GM12873 (cell line): ENCODE results near the gene KLK8.

Experiments
- TF ChIP-seq, protein P1 (sequence below): IDR thresholded peaks from 2 replicates; pipeline ENCODE4 v1.5.1; 2012; ENCODE audit warnings: low read depth, mild to moderate bottlenecking, moderate library complexity, low read length, control low read depth; ENCODE audit not compliant: insufficient read depth; ENCODE audit errors: missing control alignments

The KLK8 gene

DNA sequence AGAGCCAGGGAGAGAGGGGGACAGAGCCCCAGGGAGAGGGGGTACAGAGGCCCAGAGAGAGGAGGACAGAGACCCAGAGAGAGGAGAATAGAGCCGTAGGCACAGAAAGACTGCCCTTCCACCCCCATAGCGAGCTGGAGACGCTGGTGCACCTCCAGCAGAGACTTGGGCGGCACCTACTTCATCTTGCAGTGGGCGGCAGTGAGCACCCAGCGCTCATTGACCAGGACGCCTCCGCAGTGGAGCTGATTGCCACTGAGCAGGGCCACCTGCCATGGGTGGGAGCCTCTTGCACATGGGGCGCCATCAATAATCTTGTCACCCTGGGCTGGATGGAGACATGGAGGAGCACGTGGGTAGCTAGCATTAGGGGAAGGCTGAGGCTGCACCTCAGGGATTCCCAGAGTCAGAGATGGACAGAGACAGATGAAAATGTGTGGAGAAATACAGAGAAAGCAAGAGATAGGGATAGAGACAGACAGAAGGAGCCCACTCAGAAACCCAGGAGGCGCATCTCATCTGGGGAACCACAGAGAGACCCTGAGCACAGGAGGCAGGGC is 19.7 kb downstream of the KLK8 start:
- TF ChIP-seq, protein P1, sequence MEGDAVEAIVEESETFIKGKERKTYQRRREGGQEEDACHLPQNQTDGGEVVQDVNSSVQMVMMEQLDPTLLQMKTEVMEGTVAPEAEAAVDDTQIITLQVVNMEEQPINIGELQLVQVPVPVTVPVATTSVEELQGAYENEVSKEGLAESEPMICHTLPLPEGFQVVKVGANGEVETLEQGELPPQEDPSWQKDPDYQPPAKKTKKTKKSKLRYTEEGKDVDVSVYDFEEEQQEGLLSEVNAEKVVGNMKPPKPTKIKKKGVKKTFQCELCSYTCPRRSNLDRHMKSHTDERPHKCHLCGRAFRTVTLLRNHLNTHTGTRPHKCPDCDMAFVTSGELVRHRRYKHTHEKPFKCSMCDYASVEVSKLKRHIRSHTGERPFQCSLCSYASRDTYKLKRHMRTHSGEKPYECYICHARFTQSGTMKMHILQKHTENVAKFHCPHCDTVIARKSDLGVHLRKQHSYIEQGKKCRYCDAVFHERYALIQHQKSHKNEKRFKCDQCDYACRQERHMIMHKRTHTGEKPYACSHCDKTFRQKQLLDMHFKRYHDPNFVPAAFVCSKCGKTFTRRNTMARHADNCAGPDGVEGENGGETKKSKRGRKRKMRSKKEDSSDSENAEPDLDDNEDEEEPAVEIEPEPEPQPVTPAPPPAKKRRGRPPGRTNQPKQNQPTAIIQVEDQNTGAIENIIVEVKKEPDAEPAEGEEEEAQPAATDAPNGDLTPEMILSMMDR = no peak

DNA sequence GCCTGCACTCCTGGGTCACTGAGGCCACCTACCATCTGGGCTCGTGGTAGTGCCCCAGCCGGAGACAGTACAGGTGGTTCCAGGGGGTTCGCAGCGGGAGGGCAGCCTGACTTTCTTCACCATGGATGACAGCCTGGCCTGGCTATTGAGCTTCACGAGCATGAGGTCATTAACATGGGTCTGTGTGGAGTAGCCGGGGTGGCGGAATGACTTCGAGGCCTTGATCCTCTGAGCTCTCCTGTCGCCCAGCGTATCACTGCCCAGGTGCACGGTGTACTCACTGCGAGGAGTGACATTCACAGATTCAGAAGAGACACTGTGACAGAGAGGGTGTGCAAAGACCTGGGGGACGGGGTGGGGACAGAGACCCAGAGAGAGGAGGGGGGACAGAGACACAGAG is 21.2 kb downstream of the KLK8 start:
- TF ChIP-seq, protein P1 = no peak

DNA sequence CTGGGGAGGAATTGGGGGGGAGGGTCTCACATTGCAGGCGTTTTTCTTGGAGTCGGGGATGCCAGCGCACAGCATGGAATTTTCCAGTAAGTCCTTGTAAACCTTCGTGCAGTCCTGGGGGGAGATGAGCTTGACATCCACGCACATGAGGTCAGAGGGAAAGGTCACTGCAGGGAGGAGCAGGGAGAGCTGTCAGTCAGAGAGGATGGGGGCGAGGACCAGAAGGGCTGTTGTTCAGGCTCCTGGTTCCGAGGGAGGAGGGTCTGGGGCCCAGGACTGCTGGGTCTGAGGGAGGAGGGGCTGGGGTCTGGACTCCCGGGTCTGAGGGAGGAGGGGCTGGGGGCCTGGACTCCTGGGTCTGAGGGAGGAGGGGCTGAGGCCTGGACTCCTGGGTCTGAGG is 21.6 kb downstream of the KLK8 start:
- TF ChIP-seq, protein P1 = no peak

DNA sequence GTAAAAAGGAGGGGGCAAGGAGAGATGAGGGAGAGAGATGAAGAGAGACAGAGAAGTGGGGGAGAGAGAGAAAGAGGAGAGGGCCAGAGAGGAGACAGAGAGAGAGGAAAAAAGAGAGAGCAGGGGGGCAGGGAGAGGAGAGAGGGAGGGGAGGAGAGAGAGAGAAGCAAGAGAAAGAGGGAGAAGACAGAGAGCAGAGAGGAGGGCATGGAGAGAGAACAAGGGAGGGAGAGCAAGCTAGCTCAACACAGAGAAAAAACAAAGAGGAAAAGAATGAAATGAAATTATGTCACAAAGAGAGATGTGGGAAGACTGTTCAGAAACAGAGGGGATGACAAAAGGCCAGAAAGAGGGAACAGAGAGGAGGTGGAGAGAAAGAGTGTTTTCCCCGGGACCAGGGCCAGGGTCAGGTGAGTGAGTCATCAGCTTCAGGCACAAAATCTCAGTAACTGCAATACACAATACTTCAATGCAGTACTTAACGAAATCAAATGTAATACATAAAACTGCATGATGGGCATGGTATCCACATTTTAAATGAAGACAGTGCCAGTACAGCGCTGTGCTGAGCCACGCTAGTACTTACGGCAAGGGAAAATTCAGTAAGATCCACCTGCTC is 22.5 kb downstream of the KLK8 start:
- TF ChIP-seq, protein P1 = no peak

DNA sequence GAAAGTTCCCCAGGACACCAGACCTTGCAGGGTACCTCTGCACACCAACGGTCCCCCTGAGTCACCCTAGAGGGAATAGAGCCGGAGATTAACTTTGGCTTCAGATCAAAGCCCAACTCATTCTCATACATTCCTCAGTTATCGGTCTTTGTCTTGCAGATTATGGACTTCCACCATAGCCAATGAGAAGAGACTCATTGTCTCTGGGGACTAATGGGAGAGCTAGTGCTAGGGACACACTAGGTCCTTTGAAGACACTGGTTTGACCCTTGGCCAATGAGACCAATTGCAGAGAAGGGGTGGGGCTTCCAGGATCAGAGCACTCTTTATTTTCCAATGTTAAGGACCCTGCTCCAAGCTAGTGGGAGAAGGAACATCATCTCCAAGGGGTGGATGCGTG is 23.8 kb downstream of the KLK8 start:
- TF ChIP-seq, protein P1 = no peak

DNA sequence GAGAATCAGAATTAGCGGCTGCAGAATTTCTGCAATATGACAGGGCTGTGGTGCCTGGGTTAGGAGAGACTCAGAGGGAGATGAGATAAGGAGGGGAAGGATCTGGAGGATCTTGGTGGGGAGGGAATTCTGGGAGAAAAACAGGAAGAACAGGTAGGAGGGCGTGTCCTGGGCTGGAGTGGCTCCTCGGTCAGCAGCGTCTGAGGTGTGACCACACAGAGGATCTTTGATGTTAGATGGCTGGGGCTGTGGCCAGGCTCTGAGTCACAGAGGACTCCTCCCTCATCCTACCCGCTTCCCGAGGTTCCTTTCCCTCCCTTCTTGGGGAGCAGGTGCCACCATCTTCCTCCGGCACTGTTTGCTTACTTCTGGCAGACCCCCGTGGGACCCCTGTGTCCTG is 25.6 kb downstream of the KLK8 start:
- TF ChIP-seq, protein P1 = no peak

DNA sequence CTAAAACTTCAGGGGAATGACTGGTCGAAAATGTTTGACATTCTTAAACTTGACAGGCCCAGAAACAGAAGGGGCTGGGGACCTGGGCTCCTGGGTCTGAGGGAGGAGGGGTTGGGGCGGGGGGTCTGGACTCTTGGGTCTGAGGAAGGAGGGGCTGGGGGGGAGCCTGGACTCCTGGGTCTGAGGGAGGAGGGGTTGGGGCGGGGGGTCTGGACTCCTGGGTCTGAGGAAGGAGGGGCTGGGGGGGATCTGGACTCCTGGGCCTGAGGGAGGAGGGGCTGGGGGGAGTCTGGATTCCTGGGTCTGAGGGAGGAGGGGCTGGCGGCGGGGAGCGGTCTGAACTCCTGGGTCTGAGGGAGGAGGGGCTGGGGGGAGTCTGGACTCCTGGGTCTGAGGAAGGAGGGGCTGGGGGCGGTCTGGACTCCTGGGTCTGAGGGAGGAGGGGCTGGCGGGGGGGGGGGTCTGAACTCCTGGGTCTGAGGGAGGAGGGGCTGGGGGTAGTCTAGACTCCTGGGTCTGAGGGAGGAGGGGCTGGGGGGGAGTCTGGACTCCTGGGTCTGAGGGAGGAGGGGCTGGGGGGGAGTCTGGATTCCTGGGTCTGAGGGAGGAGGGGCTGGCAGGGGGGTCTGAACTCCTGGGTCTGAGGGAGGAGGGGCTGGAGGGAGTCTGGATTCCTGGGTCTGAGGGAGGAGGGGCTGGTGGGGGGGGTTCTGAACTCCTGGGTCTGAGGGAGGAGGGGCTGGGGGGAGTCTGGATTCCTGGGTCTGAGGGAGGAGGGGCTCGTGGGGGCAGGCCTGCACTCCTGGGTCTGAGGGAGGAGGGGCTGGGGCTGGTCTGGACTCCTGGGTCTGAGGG is 26.5 kb downstream of the KLK8 start:
- TF ChIP-seq, protein P1 = no peak
